ENCODE measurements around the gene MATN3. TPM values are rescaled to one million over a fixed set of nuclear protein-coding genes. Genes with fewer than 3 reads are reported as not detected.

MATN3 gene
- total RNA-seq, 1 donor: 3.0 TPM

DNA sequence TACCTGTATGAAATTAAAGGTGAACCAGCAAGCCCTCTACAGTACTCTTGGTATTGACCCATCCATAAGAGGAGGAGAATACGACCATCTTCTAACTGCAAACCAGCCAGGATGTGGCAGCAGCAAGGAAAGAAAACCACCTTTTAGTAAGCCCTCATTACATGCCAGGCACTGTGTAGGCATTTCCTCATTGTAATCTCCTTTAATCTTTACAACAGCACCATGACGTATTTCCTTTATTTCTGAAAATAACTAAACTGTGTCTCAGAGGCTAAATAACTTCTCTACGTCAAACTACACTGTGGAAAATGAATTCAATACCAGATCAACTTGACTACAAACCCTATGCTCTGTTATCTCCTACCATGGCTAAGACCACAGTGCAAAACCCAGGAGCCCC is 40.8 kb downstream of the MATN3 start:
- no peak overlapping the region for H3K4me3 ChIP-seq (ENCODE audit: low read depth, low read length)
- no peak for DNase-seq (ENCODE audit: low read depth)
- TF ChIP-seq, protein P1, sequence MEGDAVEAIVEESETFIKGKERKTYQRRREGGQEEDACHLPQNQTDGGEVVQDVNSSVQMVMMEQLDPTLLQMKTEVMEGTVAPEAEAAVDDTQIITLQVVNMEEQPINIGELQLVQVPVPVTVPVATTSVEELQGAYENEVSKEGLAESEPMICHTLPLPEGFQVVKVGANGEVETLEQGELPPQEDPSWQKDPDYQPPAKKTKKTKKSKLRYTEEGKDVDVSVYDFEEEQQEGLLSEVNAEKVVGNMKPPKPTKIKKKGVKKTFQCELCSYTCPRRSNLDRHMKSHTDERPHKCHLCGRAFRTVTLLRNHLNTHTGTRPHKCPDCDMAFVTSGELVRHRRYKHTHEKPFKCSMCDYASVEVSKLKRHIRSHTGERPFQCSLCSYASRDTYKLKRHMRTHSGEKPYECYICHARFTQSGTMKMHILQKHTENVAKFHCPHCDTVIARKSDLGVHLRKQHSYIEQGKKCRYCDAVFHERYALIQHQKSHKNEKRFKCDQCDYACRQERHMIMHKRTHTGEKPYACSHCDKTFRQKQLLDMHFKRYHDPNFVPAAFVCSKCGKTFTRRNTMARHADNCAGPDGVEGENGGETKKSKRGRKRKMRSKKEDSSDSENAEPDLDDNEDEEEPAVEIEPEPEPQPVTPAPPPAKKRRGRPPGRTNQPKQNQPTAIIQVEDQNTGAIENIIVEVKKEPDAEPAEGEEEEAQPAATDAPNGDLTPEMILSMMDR (IDR thresholded peaks at IDR 0.05; ENCODE audit: insufficient read depth, low read depth, low read length): no peak

DNA sequence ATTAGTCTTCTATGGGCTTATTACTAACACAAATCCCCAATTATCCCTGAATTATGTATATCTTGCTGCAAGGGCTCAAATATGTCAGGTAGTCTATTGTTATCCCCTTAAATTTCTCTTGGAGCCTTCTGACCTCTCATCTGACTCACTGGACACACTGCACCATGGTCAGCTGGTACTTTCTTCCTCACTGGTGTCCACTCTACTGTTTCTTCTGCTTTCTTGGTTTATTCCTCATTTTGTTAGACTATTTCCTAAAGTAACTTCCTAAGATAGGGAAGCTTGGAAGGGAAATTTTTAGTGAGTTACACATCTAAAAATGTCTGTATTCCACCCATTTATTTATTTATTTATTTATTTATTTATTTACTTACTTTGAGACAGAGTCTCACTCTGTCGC is 49.1 kb downstream of the MATN3 start:
- H3K4me3 ChIP-seq (ENCODE audit: low read depth, low read length): no peak overlapping the region
- TF ChIP-seq, protein P1 (IDR thresholded peaks at IDR 0.05; ENCODE audit: insufficient read depth, low read depth, low read length): no peak
- no peak for DNase-seq (ENCODE audit: low read depth)

DNA sequence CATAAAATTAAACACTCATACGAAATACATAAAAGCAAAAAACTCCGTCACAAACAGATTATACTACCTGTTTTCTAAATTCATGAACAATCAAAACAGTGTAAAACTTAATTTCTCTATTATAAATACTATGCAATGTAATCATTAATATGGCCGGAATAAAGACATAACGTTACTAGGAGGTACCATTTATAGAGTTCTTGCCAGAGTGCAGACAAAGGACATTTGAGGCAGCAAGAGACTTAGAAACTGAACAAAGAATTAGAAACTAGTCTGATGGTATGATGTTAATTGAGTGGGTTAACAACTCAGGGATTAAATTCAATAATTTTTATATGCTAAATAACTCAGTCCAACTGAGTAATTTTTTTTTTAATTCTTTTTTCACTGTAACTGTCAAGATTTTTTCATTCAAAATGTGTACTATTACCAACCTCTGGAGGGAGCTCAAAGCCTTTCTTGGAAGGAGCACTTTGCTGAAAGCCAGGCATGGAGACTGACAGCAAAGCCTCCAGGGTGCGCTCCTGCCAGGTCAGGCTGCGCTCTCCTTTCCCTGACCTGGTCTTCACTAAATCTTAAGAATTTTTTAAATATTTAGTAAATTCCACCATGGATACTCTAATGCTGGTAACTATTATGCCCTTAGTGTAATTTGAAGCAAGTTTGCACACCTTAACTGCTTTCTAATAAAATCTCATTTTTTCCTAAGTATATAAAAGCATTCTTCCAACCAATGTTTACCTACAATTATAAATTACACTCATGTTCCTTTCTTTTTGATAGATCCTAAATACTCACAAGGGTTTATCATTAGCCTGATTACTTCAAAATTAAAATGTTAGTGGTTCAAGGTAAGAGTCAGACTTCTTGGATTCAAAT is 56.7 kb downstream of the MATN3 start:
- DNase-seq (ENCODE audit: low read depth): peak; percentile 79
- TF ChIP-seq, protein P1 (IDR thresholded peaks at IDR 0.05; ENCODE audit: insufficient read depth, low read depth, low read length): peak; percentile 88
- no peak overlapping the region for H3K4me3 ChIP-seq (ENCODE audit: low read depth, low read length)

DNA sequence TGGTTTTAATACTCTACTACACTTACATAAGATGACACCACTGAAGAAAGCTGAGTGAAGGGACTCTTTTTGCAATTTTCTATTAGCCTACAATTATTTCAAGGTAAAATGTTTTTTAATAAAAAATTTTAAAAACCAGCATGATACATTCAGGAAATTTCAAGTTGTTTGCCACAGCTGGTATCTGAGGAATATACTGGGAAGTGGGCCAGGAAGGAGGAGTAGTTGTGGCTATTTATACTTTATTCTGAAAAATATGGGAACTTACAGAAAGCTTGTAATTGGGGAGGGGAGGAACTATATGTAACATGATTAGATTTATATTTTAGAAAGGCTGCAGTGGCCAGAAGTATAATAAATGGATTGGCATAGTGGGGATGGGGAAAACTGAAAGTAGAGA is 63.4 kb downstream of the MATN3 start:
- TF ChIP-seq, protein P1 (IDR thresholded peaks at IDR 0.05; ENCODE audit: insufficient read depth, low read depth, low read length): no peak

DNA sequence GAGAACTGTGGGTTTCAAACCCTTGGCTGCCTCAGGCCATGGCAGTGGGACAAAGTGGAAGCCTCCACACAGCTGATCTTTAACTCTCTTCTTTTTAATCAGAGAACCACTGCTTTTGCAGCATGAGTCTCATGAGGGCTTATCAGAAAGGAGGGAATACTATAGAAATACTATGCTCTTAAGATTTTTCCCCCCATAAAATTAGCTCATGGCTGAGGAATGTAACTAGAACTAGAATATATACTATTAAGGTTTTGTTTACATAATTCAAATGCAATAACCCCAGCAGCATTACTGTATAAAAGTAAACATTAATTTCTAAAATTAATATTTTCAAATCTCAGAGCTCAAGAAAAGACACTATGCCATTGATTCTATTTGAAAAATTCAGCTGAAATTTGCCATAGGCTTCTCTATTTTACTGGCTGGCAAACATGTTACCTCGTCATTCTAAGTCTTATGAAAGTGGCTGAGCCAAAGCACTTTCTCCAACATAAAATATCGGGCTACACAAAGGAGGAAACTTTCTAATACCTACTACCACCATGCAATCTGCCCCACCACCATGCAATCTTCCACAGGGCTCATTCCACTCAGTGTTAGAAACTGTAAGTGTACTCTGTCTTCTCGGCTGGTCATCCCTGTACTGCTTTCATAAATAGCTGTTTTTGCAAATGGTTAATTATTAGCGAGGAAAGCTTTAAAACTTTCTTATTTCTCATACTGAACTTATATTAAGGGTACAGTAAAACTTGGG is 65.1 kb downstream of the MATN3 start:
- no peak overlapping the region for H3K4me3 ChIP-seq (ENCODE audit: low read depth, low read length)
- TF ChIP-seq, protein P1 (IDR thresholded peaks at IDR 0.05; ENCODE audit: insufficient read depth, low read depth, low read length): no peak
- DNase-seq (ENCODE audit: low read depth): no peak

More for the DNA sequence above, 63.4 kb downstream of the MATN3 start:
- no peak overlapping the region for H3K4me3 ChIP-seq (ENCODE audit: low read depth, low read length)
- DNase-seq (ENCODE audit: low read depth): peak; percentile 30

DNA sequence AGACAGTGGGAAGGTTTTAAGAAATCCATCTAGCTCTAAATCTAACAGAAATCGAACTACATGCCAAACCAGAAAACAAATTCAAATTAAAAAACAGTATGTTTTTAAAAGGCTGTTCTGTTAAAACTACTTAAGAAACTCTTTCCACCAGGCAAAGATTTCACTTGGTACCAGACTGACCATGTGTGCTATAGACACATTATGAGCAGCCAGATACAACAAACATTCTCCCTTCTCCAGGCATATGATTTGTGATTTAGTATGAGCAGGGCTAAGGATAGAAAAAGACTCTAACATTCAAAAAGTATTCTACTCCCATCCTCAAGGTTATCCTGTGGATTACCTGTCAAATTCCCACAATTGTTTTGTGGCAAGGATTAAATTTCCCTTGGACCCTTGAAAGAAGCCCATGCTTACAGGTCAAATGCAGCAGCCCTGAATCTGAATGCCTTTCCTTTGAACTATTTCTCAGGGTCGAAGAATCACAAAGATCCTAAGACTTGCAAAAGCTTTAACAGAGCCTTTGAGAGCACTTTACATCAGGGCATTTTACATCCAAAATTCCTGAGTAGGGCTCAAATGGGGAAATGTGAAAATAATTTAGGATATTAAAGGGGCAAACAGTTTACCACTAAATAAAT is 68.1 kb downstream of the MATN3 start:
- no peak overlapping the region for H3K4me3 ChIP-seq (ENCODE audit: low read depth, low read length)
- TF ChIP-seq, protein P1 (IDR thresholded peaks at IDR 0.05; ENCODE audit: insufficient read depth, low read depth, low read length): no peak
- no peak for DNase-seq (ENCODE audit: low read depth)
